Measurements from ENCODE around the gene ANO1.
A peak's percentile ranks its signal among the peaks of the same experiment; 100 is the strongest.

ANO1 gene

GRCh38 chr11:70225681-70226177 lies 147.6 kb downstream of the ANO1 start:
- Mint-ChIP-seq H3K4me1 (no peaks in the 10 kb centered on the region), H3K4me3 (no peak overlapping the region), H3K27me3 (peaks cover 5% of the 10 kb centered on the region), H3K36me3 (ENCODE audit: low read depth) (no peaks in the 10 kb centered on the region), H3K27ac (no peak overlapping the region), H3K9me3 (no peaks in the 10 kb centered on the region)
- no peak for ATAC-seq
- DNase-seq, result no peak

- H3K4me1 Mint-ChIP-seq, result no peaks in the 10 kb centered on the region
- DNase-seq (no peak), ATAC-seq (no peak)
- H3K27me3 Mint-ChIP-seq, result peaks cover 5% of the 10 kb centered on the region
- no peaks in the 10 kb centered on the region for H3K9me3 Mint-ChIP-seq
- no peak overlapping the region for H3K27ac Mint-ChIP-seq
- H3K36me3 Mint-ChIP-seq (ENCODE audit: low read depth), result no peaks in the 10 kb centered on the region
- no peak overlapping the region for H3K4me3 Mint-ChIP-seq
These were observed 148.1 kb downstream of the ANO1 start for GRCh38 chr11:70226183-70226582.

GRCh38 chr11:70226967-70227366 lies 148.8 kb downstream of the ANO1 start:
- Mint-ChIP-seq H3K27me3 (peaks cover 5% of the 10 kb centered on the region), H3K4me3 (no peak overlapping the region), H3K9me3 (no peaks in the 10 kb centered on the region), H3K36me3 (ENCODE audit: low read depth) (no peaks in the 10 kb centered on the region), H3K4me1 (no peaks in the 10 kb centered on the region), H3K27ac (no peak overlapping the region)
- DNase-seq (no peak), ATAC-seq (no peak)

GRCh38 chr11:70229737-70230136 lies 151.6 kb downstream of the ANO1 start:
- H3K27me3 Mint-ChIP-seq, result peaks cover 3% of the 10 kb centered on the region
- H3K36me3 Mint-ChIP-seq (ENCODE audit: low read depth), result no peaks in the 10 kb centered on the region
- ATAC-seq (no peak), DNase-seq (no peak)
- H3K4me1 Mint-ChIP-seq, result no peaks in the 10 kb centered on the region
- no peak overlapping the region for H3K27ac Mint-ChIP-seq
- H3K4me3 Mint-ChIP-seq, result no peak overlapping the region
- no peaks in the 10 kb centered on the region for H3K9me3 Mint-ChIP-seq

- ATAC-seq (no peak), DNase-seq (no peak)
- Mint-ChIP-seq H3K4me3 (no peak overlapping the region), H3K36me3 (ENCODE audit: low read depth) (no peaks in the 10 kb centered on the region), H3K27ac (no peak overlapping the region), H3K4me1 (no peaks in the 10 kb centered on the region), H3K27me3 (peaks cover 2% of the 10 kb centered on the region), H3K9me3 (no peaks in the 10 kb centered on the region)
These were observed 152.2 kb downstream of the ANO1 start for GRCh38 chr11:70230151-70230839.

GRCh38 chr11:70230840-70231710 lies 153.0 kb downstream of the ANO1 start:
- no peaks in the 10 kb centered on the region for H3K9me3 Mint-ChIP-seq
- H3K4me3 Mint-ChIP-seq, result no peak overlapping the region
- DNase-seq, result no peak

GRCh38 chr11:70233034-70233433 lies 154.9 kb downstream of the ANO1 start:
- no peak overlapping the region for H3K4me3 Mint-ChIP-seq
- DNase-seq, result no peak
- no peaks in the 10 kb centered on the region for H3K4me1 Mint-ChIP-seq
- H3K27ac Mint-ChIP-seq, result no peak overlapping the region
- no peaks in the 10 kb centered on the region for H3K9me3 Mint-ChIP-seq
- no peak for ATAC-seq
- peaks cover 3% of the 10 kb centered on the region for H3K27me3 Mint-ChIP-seq
- no peaks in the 10 kb centered on the region for H3K36me3 Mint-ChIP-seq (ENCODE audit: low read depth)

More at GRCh38 chr11:70230840-70231710, 153.0 kb downstream of the ANO1 start:
- ATAC-seq, result no peak
- H3K27ac Mint-ChIP-seq, result no peak overlapping the region
- no peaks in the 10 kb centered on the region for H3K36me3 Mint-ChIP-seq (ENCODE audit: low read depth)
- H3K27me3 Mint-ChIP-seq, result peaks cover 2% of the 10 kb centered on the region
- no peaks in the 10 kb centered on the region for H3K4me1 Mint-ChIP-seq

GRCh38 chr11:70233511-70233934 lies 155.4 kb downstream of the ANO1 start:
- Mint-ChIP-seq H3K9me3 (no peaks in the 10 kb centered on the region), H3K4me1 (no peaks in the 10 kb centered on the region), H3K4me3 (no peak overlapping the region), H3K27me3 (peaks cover 3% of the 10 kb centered on the region), H3K27ac (no peak overlapping the region), H3K36me3 (ENCODE audit: low read depth) (no peaks in the 10 kb centered on the region)
- no peak for DNase-seq
- ATAC-seq, result peak; percentile 63

GRCh38 chr11:70233962-70234361 lies 155.8 kb downstream of the ANO1 start:
- DNase-seq (no peak), ATAC-seq (peak; percentile 24)
- no peak overlapping the region for H3K4me3 Mint-ChIP-seq
- peaks cover 5% of the 10 kb centered on the region for H3K27me3 Mint-ChIP-seq
- no peak overlapping the region for H3K27ac Mint-ChIP-seq
- H3K9me3 Mint-ChIP-seq, result no peaks in the 10 kb centered on the region
- no peaks in the 10 kb centered on the region for H3K36me3 Mint-ChIP-seq (ENCODE audit: low read depth)
- no peaks in the 10 kb centered on the region for H3K4me1 Mint-ChIP-seq

All from activated naive CD8-positive, alpha-beta T cell treated with anti-CD3 and anti-CD28 coated beads, Interleukin-2, amount 50 U/mL, for 24 hours (primary cell).